Measurements from ENCODE around the gene HCN3.

Gene HCN3

GRCh38 chr1:155321639-155322503, 44.6 kb downstream of the HCN3 start:
- H3K27ac ChIP-seq = no peak overlapping the region

GRCh38 chr1:155322571-155322952, 45.3 kb downstream of the HCN3 start:
- no peaks in the 10 kb centered on the region for H3K79me2 ChIP-seq
- no peak for TF ChIP-seq CTCF (IDR thresholded peaks at IDR 0.05)
- H3K4me3 ChIP-seq (ENCODE audit: low read depth, low read length) = peak overlapping the region; percentile 6
- H3K4me1 ChIP-seq = no peaks in the 10 kb centered on the region
- H2AFZ ChIP-seq = peak overlapping the region; percentile 82
- peak overlapping the region; percentile 95 for H3K27ac ChIP-seq
- no peaks in the 10 kb centered on the region for H3K9me3 ChIP-seq (ENCODE audit: control insufficient read depth, low read length)
- peak overlapping the region; percentile 100 for H3K4me2 ChIP-seq (ENCODE audit: low read length)
- H3K27me3 ChIP-seq (ENCODE audit: control insufficient read depth, insufficient read depth, low read length) = no peaks in the 10 kb centered on the region
- H3K36me3 ChIP-seq (ENCODE audit: control insufficient read depth, insufficient read depth, low read length) = no peaks in the 10 kb centered on the region
- no peak overlapping the region for H3K9ac ChIP-seq

More at GRCh38 chr1:155321639-155322503, 44.6 kb downstream of the HCN3 start:
- Histone ChIP-seq H3K4me3 (ENCODE audit: low read depth, low read length) (peak overlapping the region; percentile 6), H3K79me2 (no peaks in the 10 kb centered on the region), H3K9ac (no peak overlapping the region), H3K4me1 (no peaks in the 10 kb centered on the region), H2AFZ (no peak overlapping the region), H3K4me2 (ENCODE audit: low read length) (peak overlapping the region; percentile 100), H3K36me3 (ENCODE audit: control insufficient read depth, insufficient read depth, low read length) (no peaks in the 10 kb centered on the region), H3K27me3 (ENCODE audit: control insufficient read depth, insufficient read depth, low read length) (no peaks in the 10 kb centered on the region), H3K9me3 (ENCODE audit: control insufficient read depth, low read length) (no peaks in the 10 kb centered on the region)
- no peak for TF ChIP-seq CTCF (IDR thresholded peaks at IDR 0.05)

- peak overlapping the region; percentile 95 for H3K27ac ChIP-seq
- peak; percentile 86 for TF ChIP-seq CTCF (IDR thresholded peaks at IDR 0.05)
- peak overlapping the region; percentile 82 for H2AFZ ChIP-seq
- no peaks in the 10 kb centered on the region for H3K4me1 ChIP-seq
- H3K27me3 ChIP-seq (ENCODE audit: control insufficient read depth, insufficient read depth, low read length) = no peaks in the 10 kb centered on the region
- no peaks in the 10 kb centered on the region for H3K9me3 ChIP-seq (ENCODE audit: control insufficient read depth, low read length)
- peak overlapping the region; percentile 100 for H3K4me2 ChIP-seq (ENCODE audit: low read length)
- no peak overlapping the region for H3K9ac ChIP-seq
- no peaks in the 10 kb centered on the region for H3K36me3 ChIP-seq (ENCODE audit: control insufficient read depth, insufficient read depth, low read length)
- peak overlapping the region; percentile 99 for H3K4me3 ChIP-seq (ENCODE audit: low read depth, low read length)
- no peaks in the 10 kb centered on the region for H3K79me2 ChIP-seq
Observed at GRCh38 chr1:155322953-155323728, 45.9 kb downstream of the HCN3 start.

GRCh38 chr1:155323729-155324036, 46.4 kb downstream of the HCN3 start:
- peak overlapping the region; percentile 95 for H3K27ac ChIP-seq
- H3K36me3 ChIP-seq (ENCODE audit: control insufficient read depth, insufficient read depth, low read length) = no peaks in the 10 kb centered on the region
- H3K79me2 ChIP-seq = no peaks in the 10 kb centered on the region
- no peaks in the 10 kb centered on the region for H3K27me3 ChIP-seq (ENCODE audit: control insufficient read depth, insufficient read depth, low read length)
- H3K4me3 ChIP-seq (ENCODE audit: low read depth, low read length) = peak overlapping the region; percentile 99
- H3K4me2 ChIP-seq (ENCODE audit: low read length) = peak overlapping the region; percentile 100
- peak overlapping the region; percentile 82 for H2AFZ ChIP-seq
- no peaks in the 10 kb centered on the region for H3K9me3 ChIP-seq (ENCODE audit: control insufficient read depth, low read length)
- no peak overlapping the region for H3K9ac ChIP-seq
- H3K4me1 ChIP-seq = no peaks in the 10 kb centered on the region
- no peak for TF ChIP-seq CTCF (IDR thresholded peaks at IDR 0.05)
